ENCODE data around the gene IL17RE. TPM values are rescaled to one million over a fixed set of nuclear protein-coding genes. Genes with fewer than 3 reads are reported as not detected.
"Not testable (repeated sequence)": the region's sequence is repeated elsewhere in the genome, so short reads cannot be mapped to it uniquely, and the experiment has no call there.

Gene IL17RE
- total RNA-seq, 1 donor from 2014 or later: 0.74 TPM

GRCh38 chr3:9861626-9862130, 41.0 kb upstream of the IL17RE start:
- H3K36me3 Mint-ChIP-seq (ENCODE audit: low read depth, unreplicated experiment): no peaks in the 10 kb centered on the region
- DNase-seq (ENCODE audit: low spot score): no peak
- no peaks in the 10 kb centered on the region for H3K9me3 Mint-ChIP-seq (ENCODE audit: unreplicated experiment)
- H3K4me3 Mint-ChIP-seq (ENCODE audit: unreplicated experiment): no peak overlapping the region
- H3K27me3 Mint-ChIP-seq (ENCODE audit: unreplicated experiment): peaks cover 6% of the 10 kb centered on the region
- no peaks in the 10 kb centered on the region for H3K4me1 Mint-ChIP-seq (ENCODE audit: unreplicated experiment)
- no peak for TF ChIP-seq CTCF (IDR thresholded peaks at IDR 0.05; ENCODE audit: unreplicated experiment)
- H3K27ac Mint-ChIP-seq (ENCODE audit: unreplicated experiment): no peak overlapping the region

- Mint-ChIP-seq H3K9me3 (ENCODE audit: unreplicated experiment) (no peaks in the 10 kb centered on the region), H3K27ac (ENCODE audit: unreplicated experiment) (no peak overlapping the region), H3K4me1 (ENCODE audit: unreplicated experiment) (no peaks in the 10 kb centered on the region), H3K4me3 (ENCODE audit: unreplicated experiment) (no peak overlapping the region), H3K27me3 (ENCODE audit: unreplicated experiment) (peaks cover 6% of the 10 kb centered on the region), H3K36me3 (ENCODE audit: low read depth, unreplicated experiment) (no peaks in the 10 kb centered on the region)
- DNase-seq (ENCODE audit: low spot score): peak; percentile 48
- TF ChIP-seq CTCF (IDR thresholded peaks at IDR 0.05; ENCODE audit: unreplicated experiment): no peak
Observed at GRCh38 chr3:9862391-9863057, 40.1 kb upstream of the IL17RE start.

- Mint-ChIP-seq H3K9me3 (ENCODE audit: unreplicated experiment) (no peaks in the 10 kb centered on the region), H3K4me1 (ENCODE audit: unreplicated experiment) (no peaks in the 10 kb centered on the region), H3K27me3 (ENCODE audit: unreplicated experiment) (peaks cover 6% of the 10 kb centered on the region), H3K36me3 (ENCODE audit: low read depth, unreplicated experiment) (no peaks in the 10 kb centered on the region), H3K4me3 (ENCODE audit: unreplicated experiment) (no peak overlapping the region), H3K27ac (ENCODE audit: unreplicated experiment) (no peak overlapping the region)
- DNase-seq (ENCODE audit: low spot score): no peak
- TF ChIP-seq CTCF (IDR thresholded peaks at IDR 0.05; ENCODE audit: unreplicated experiment): no peak
Observed at GRCh38 chr3:9863058-9863772, 39.4 kb upstream of the IL17RE start.

- Mint-ChIP-seq H3K27me3 (ENCODE audit: unreplicated experiment) (peaks cover 6% of the 10 kb centered on the region), H3K27ac (ENCODE audit: unreplicated experiment) (no peak overlapping the region), H3K4me1 (ENCODE audit: unreplicated experiment) (no peaks in the 10 kb centered on the region), H3K9me3 (ENCODE audit: unreplicated experiment) (no peaks in the 10 kb centered on the region), H3K4me3 (ENCODE audit: unreplicated experiment) (no peak overlapping the region), H3K36me3 (ENCODE audit: low read depth, unreplicated experiment) (no peaks in the 10 kb centered on the region)
- no peak for TF ChIP-seq CTCF (IDR thresholded peaks at IDR 0.05; ENCODE audit: unreplicated experiment)
- no peak for DNase-seq (ENCODE audit: low spot score)
Observed at GRCh38 chr3:9864200-9864927, 38.3 kb upstream of the IL17RE start.

- H3K9me3 Mint-ChIP-seq (ENCODE audit: unreplicated experiment); DNase-seq (ENCODE audit: low spot score); H3K27ac Mint-ChIP-seq (ENCODE audit: unreplicated experiment): not testable (repeated sequence)
Observed at GRCh38 chr3:9865125-9865637, 37.5 kb upstream of the IL17RE start.

More at GRCh38 chr3:9865125-9865637, 37.5 kb upstream of the IL17RE start:
- H3K4me1 Mint-ChIP-seq (ENCODE audit: unreplicated experiment); H3K27me3 Mint-ChIP-seq (ENCODE audit: unreplicated experiment); H3K36me3 Mint-ChIP-seq (ENCODE audit: low read depth, unreplicated experiment); H3K4me3 Mint-ChIP-seq (ENCODE audit: unreplicated experiment): not testable (repeated sequence)

Measured in endothelial cell (in vitro differentiated cells).